Measurements from ENCODE around the gene MYL3. TPM values are rescaled to one million over a fixed set of nuclear protein-coding genes. Genes with fewer than 3 reads are reported as not detected.

Gene MYL3
- total and polyA plus RNA-seq, 2 experiments from 2014 or later, result not detected

DNA sequence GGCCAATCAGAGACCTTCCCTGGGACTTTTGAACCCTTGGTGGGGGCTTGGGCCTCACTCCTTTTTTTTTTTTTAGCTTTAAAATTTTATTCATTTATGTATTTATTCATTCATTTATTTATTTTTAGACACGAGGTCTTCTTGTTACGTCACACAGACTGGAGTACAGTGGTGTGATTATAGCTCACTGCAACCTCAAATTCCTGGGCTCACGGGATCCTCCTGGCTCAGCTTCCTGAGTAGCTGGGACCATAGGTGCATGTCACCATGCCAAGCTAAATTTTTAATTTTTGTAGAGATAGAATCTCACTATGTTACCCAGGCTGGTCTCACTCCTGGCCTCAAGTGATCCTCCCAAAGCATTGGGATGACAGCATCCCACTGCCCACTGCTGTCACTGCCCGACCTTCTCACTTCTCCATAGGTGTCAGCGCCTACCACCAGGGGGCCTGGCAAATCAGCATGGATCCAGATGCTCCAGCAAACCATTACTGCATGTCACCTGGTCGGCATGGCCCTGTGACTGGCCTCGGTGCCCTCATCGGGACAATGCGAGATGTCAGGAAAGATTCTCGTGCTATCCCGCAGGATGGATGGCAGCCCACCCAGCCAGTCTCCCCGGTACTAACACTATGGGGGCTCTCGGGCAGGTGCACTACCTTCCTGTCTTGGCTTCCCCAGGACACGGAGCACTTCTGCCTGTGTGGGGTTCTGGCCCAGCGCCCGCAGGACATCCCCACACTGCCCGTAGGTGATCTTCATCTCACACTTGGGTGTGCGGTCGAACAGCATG lies 3.0 kb downstream of the MYL3 start:
- peaks cover 15% of the 10 kb centered on the region for H3K27me3 Mint-ChIP-seq (ENCODE audit: insufficient read depth, low read depth, poor library complexity)
- ATAC-seq, result peak; percentile 40
- Histone ChIP-seq H3F3A (replicated peaks; ENCODE audit: low read depth) (no peaks in the 10 kb centered on the region), H3K27ac (ENCODE audit: low read depth) (no peak overlapping the region), H3K9me2 (ENCODE audit: insufficient read depth) (no peaks in the 10 kb centered on the region), H3K4me2 (no peak overlapping the region), H3K4me3 (no peak overlapping the region), H3K27me3 (ENCODE audit: insufficient read depth) (no peaks in the 10 kb centered on the region), H3K36me3 (ENCODE audit: insufficient read depth) (no peaks in the 10 kb centered on the region), H3K4me1 (ENCODE audit: insufficient read depth) (no peaks in the 10 kb centered on the region), H3K79me2 (replicated peaks; ENCODE audit: insufficient read depth) (no peaks in the 10 kb centered on the region), H4K20me1 (replicated peaks; ENCODE audit: insufficient read depth) (no peaks in the 10 kb centered on the region), H2AFZ (no peak overlapping the region)
- no peak overlapping the region for H3K27ac Mint-ChIP-seq
- TF ChIP-seq, protein P1, sequence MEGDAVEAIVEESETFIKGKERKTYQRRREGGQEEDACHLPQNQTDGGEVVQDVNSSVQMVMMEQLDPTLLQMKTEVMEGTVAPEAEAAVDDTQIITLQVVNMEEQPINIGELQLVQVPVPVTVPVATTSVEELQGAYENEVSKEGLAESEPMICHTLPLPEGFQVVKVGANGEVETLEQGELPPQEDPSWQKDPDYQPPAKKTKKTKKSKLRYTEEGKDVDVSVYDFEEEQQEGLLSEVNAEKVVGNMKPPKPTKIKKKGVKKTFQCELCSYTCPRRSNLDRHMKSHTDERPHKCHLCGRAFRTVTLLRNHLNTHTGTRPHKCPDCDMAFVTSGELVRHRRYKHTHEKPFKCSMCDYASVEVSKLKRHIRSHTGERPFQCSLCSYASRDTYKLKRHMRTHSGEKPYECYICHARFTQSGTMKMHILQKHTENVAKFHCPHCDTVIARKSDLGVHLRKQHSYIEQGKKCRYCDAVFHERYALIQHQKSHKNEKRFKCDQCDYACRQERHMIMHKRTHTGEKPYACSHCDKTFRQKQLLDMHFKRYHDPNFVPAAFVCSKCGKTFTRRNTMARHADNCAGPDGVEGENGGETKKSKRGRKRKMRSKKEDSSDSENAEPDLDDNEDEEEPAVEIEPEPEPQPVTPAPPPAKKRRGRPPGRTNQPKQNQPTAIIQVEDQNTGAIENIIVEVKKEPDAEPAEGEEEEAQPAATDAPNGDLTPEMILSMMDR (conservative IDR thresholded peaks at IDR 0.05; ENCODE audit: low read depth in 2 of 2), result peak; percentile 51 to 63
- TF ChIP-seq NANOG (IDR thresholded peaks at IDR 0.05; ENCODE audit: borderline replicate concordance), result no peak
- H3K4me3 Mint-ChIP-seq, result no peak overlapping the region
- peak; percentile 61 for DNase-seq (ENCODE audit: low spot score)
- H3K4me1 Mint-ChIP-seq, result no peaks in the 10 kb centered on the region
- H3K36me3 Mint-ChIP-seq (ENCODE audit: low read depth), result no peaks in the 10 kb centered on the region
- H3K9me3 Mint-ChIP-seq, result no peaks in the 10 kb centered on the region

DNA sequence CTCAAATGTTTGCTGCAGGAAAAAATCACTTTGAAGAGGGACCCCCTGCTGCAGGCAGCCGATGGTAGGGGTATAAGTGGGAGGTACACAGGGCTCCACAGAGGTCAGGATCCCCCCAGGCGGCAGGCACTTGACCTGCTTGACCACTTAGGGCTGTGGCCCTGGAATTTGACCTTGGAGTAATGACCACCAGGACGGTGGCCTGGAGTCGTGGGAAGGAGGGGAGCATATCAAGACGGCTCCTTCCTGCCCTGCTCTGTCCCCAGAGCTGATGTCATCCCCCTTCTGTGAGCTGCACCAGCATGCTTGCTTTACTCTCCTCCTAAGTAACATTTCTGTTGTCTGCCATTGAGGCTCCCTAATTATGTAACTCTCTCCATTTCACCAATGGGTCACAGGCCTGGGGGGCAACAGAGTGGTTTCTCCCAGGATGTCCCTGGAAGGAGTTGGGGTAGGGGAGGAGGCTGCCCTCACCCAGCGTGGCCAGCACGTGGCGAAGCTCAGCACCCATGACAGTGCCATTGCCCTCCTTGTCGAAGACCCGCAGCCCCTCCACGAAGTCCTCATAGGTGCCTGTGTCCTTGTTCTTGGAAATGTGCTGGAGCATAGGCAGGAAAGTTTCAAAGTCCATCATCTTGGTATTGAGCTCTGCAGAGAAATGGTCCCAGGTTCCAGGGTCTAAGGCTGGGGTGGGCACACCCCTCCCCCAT lies 4.1 kb downstream of the MYL3 start:
- ATAC-seq, result no peak
- Mint-ChIP-seq H3K36me3 (ENCODE audit: low read depth) (no peaks in the 10 kb centered on the region), H3K9me3 (no peaks in the 10 kb centered on the region), H3K27ac (no peak overlapping the region), H3K27me3 (ENCODE audit: insufficient read depth, low read depth, poor library complexity) (peaks cover 20% of the 10 kb centered on the region), H3K4me3 (no peak overlapping the region), H3K4me1 (no peaks in the 10 kb centered on the region)
- H3K27me3 ChIP-seq (ENCODE audit: insufficient read depth), result no peaks in the 10 kb centered on the region
- H4K20me1 ChIP-seq (replicated peaks; ENCODE audit: insufficient read depth), result no peaks in the 10 kb centered on the region
- no peak overlapping the region for H2AFZ ChIP-seq
- no peak overlapping the region for H3K27ac ChIP-seq (ENCODE audit: low read depth)
- TF ChIP-seq ZNF331 (CRISPR knock-in tag; IDR thresholded peaks at IDR 0.05; ENCODE audit: low read depth) (no peak), EZH2phosphoT487 (IDR thresholded peaks at IDR 0.05; ENCODE audit: unreplicated experiment) (no peak), EZH2 (IDR thresholded peaks at IDR 0.05; ENCODE audit: low read depth, unreplicated experiment) (no peak), STAT1 (IDR thresholded peaks at IDR 0.05; ENCODE audit: unreplicated experiment) (no peak), NANOG (IDR thresholded peaks at IDR 0.05; ENCODE audit: borderline replicate concordance) (no peak)
- TF ChIP-seq, protein P2, sequence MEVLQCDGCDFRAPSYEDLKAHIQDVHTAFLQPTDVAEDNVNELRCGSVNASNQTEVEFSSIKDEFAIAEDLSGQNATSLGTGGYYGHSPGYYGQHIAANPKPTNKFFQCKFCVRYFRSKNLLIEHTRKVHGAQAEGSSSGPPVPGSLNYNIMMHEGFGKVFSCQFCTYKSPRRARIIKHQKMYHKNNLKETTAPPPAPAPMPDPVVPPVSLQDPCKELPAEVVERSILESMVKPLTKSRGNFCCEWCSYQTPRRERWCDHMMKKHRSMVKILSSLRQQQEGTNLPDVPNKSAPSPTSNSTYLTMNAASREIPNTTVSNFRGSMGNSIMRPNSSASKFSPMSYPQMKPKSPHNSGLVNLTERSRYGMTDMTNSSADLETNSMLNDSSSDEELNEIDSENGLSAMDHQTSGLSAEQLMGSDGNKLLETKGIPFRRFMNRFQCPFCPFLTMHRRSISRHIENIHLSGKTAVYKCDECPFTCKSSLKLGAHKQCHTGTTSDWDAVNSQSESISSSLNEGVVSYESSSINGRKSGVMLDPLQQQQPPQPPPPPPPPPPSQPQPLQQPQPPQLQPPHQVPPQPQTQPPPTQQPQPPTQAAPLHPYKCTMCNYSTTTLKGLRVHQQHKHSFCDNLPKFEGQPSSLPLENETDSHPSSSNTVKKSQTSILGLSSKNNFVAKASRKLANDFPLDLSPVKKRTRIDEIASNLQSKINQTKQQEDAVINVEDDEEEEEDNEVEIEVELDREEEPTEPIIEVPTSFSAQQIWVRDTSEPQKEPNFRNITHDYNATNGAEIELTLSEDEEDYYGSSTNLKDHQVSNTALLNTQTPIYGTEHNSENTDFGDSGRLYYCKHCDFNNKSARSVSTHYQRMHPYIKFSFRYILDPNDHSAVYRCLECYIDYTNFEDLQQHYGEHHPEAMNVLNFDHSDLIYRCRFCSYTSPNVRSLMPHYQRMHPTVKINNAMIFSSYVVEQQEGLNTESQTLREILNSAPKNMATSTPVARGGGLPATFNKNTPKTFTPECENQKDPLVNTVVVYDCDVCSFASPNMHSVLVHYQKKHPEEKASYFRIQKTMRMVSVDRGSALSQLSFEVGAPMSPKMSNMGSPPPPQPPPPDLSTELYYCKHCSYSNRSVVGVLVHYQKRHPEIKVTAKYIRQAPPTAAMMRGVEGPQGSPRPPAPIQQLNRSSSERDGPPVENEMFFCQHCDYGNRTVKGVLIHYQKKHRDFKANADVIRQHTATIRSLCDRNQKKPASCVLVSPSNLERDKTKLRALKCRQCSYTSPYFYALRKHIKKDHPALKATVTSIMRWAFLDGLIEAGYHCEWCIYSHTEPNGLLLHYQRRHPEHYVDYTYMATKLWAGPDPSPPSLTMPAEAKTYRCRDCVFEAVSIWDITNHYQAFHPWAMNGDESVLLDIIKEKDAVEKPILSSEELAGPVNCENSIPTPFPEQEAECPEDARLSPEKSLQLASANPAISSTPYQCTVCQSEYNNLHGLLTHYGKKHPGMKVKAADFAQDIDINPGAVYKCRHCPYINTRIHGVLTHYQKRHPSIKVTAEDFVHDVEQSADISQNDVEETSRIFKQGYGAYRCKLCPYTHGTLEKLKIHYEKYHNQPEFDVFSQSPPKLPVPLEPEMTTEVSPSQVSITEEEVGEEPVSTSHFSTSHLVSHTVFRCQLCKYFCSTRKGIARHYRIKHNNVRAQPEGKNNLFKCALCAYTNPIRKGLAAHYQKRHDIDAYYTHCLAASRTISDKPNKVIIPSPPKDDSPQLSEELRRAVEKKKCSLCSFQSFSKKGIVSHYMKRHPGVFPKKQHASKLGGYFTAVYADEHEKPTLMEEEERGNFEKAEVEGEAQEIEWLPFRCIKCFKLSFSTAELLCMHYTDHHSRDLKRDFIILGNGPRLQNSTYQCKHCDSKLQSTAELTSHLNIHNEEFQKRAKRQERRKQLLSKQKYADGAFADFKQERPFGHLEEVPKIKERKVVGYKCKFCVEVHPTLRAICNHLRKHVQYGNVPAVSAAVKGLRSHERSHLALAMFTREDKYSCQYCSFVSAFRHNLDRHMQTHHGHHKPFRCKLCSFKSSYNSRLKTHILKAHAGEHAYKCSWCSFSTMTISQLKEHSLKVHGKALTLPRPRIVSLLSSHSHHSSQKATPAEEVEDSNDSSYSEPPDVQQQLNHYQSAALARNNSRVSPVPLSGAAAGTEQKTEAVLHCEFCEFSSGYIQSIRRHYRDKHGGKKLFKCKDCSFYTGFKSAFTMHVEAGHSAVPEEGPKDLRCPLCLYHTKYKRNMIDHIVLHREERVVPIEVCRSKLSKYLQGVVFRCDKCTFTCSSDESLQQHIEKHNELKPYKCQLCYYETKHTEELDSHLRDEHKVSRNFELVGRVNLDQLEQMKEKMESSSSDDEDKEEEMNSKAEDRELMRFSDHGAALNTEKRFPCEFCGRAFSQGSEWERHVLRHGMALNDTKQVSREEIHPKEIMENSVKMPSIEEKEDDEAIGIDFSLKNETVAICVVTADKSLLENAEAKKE (CRISPR knock-in tag; IDR thresholded peaks at IDR 0.05), result no peak
- no peaks in the 10 kb centered on the region for H3K4me1 ChIP-seq (ENCODE audit: insufficient read depth)
- no peaks in the 10 kb centered on the region for H3F3A ChIP-seq (replicated peaks; ENCODE audit: low read depth)
- H3K36me3 ChIP-seq (ENCODE audit: insufficient read depth), result no peaks in the 10 kb centered on the region
- H3K9me2 ChIP-seq (ENCODE audit: insufficient read depth), result no peaks in the 10 kb centered on the region
- no peak overlapping the region for H3K4me2 ChIP-seq
- no peaks in the 10 kb centered on the region for H3K79me2 ChIP-seq (replicated peaks; ENCODE audit: insufficient read depth)
- no peak overlapping the region for H3K4me3 ChIP-seq
- DNase-seq (ENCODE audit: low spot score), result no peak
